Caco-2 (cell line): ENCODE data around the gene AARS2. TPM values are rescaled to one million over a fixed set of nuclear protein-coding genes. Genes with fewer than 3 reads are reported as not detected.
"Not testable (repeated sequence)": the region's sequence is repeated elsewhere in the genome, so short reads cannot be mapped to it uniquely, and the experiment has no call there.

Experiments
- BruUV-seq: library from RNA; stranded (reverse); fragments of 400-500 nt; replicated peaks from 2 replicates; lab custom pipeline; 2021; lab: Mats Ljungman, UMichigan
- CTCF ChIA-PET: fragments of 300-600 bp; sonication (Branson Sonifier 250); formaldehyde crosslinking; loops from one replicate; lab custom pipeline; 2022; ENCODE audit warnings: antibody characterized with exemption; lab: Charles Lee
- POLR2A ChIA-PET: fragments of 300-600 bp; sonication (Branson Sonifier 250); formaldehyde crosslinking; loops from one replicate; lab custom pipeline; 2022; ENCODE audit warnings: antibody characterized with exemption; lab: Charles Lee
- DNase-seq, 2 experiments: peaks; one replicate each; pipeline versions ENCODE4 v3.0.0 to v3.0.0-alpha.2; 2020 to 2022
- H3K27me3 ChIP-seq: replicated peaks from 2 replicates; pipeline ENCODE4 v1.6.0; 2011; ENCODE audit warnings: low read length; ENCODE audit not compliant: control insufficient read depth, insufficient read depth
- H3K36me3 ChIP-seq: 2 replicates; pipeline ENCODE4 v1.5.1; 2011; ENCODE audit warnings: low read length; ENCODE audit not compliant: control insufficient read depth, insufficient read depth
- H3K4me1 ChIP-seq: fragments of 250-450 bp; sonication (Bioruptor Pico); 2 replicates; pipeline ENCODE4 v1.5.1; 2020; ENCODE audit warnings: mild to moderate bottlenecking
- H3K4me3 ChIP-seq: 2 replicates; pipeline ENCODE4 v1.5.1; 2011; ENCODE audit warnings: low read depth, mild to moderate bottlenecking, control low read depth, low read length
- H3K9me3 ChIP-seq: fragments of 250-450 bp; sonication (Bioruptor Pico); 2 replicates; pipeline ENCODE4 v1.5.1; 2020; ENCODE audit warnings: mild to moderate bottlenecking, moderate library complexity
- H3K27ac Mint-ChIP-seq: one replicate; pipeline ENCODE4 v1.8.0; 2022; ENCODE audit warnings: mixed read lengths; ENCODE audit not compliant: unreplicated experiment
- H3K27me3 Mint-ChIP-seq: one replicate; pipeline ENCODE4 v1.8.0; 2022; ENCODE audit warnings: mixed read lengths; ENCODE audit not compliant: insufficient read depth, unreplicated experiment
- H3K36me3 Mint-ChIP-seq: one replicate; pipeline ENCODE4 v1.8.0; 2022; ENCODE audit warnings: mild to moderate bottlenecking, mixed read lengths; ENCODE audit not compliant: insufficient read depth, unreplicated experiment
- H3K4me1 Mint-ChIP-seq: one replicate; pipeline ENCODE4 v1.8.0; 2022; ENCODE audit warnings: low read depth, mixed read lengths; ENCODE audit not compliant: unreplicated experiment
- H3K4me3 Mint-ChIP-seq: one replicate; pipeline ENCODE4 v1.8.0; 2022; ENCODE audit warnings: mild to moderate bottlenecking, moderate library complexity, mixed read lengths; ENCODE audit not compliant: unreplicated experiment
- H3K9me3 Mint-ChIP-seq: one replicate; pipeline ENCODE4 v1.8.0; 2022; ENCODE audit warnings: mixed read lengths; ENCODE audit not compliant: unreplicated experiment
- CTCF ChIP-seq, 2 experiments: fragments of 200-600 bp in 1 of 2; IDR thresholded peaks; 1 replicate in 1 of 2; 2 replicates in 1 of 2; pipeline versions ENCODE4 v1.5.1 to v1.8.0; 2011 to 2022; ENCODE audit warnings: antibody characterized with exemption in 1 of 2, control low read depth in 1 of 2, inconsistent platforms in 1 of 2, low read depth in 1 of 2, low read length in 1 of 2, mild to moderate bottlenecking in 1 of 2, moderate library complexity in 1 of 2; ENCODE audit not compliant: insufficient read depth in 1 of 2, severe bottlenecking in 1 of 2, unreplicated experiment in 1 of 2
- intact Hi-C: fragments of 100-400 bp; cut with micrococcal nuclease; formaldehyde crosslinking; loops from one replicate; pipeline ENCODE4 v1.10.0; 2022; ENCODE audit not compliant: unreplicated experiment
- total RNA-seq: library from RNA; stranded (reverse); gene quantifications from 2 replicates; pipeline ENCODE4 v1.2.3, GENCODE V29; 2022

The AARS2 gene
- total RNA-seq, 1 experiment from 2014 or later: 20.5 TPM

GRCh38 chr6:44352259-44352658 is 39.1 kb upstream of the AARS2 start:
- no TSS peak for BruUV-seq
- ChIA-PET POLR2A (no interaction called here), CTCF (no interaction called here)
- H3K4me1 ChIP-seq: no peaks in the 10 kb centered on the region
- Mint-ChIP-seq H3K9me3 (no peaks in the 10 kb centered on the region), H3K4me1 (peaks cover 7% of the 10 kb centered on the region), H3K36me3 (no peaks in the 10 kb centered on the region), H3K27ac (no peak overlapping the region), H3K27me3 (peaks cover 5% of the 10 kb centered on the region), H3K4me3 (no peak overlapping the region)
- intact Hi-C loops: no loop called here
- no peaks in the 10 kb centered on the region for H3K9me3 ChIP-seq
- H3K36me3 ChIP-seq: no peaks in the 10 kb centered on the region
- no peak for TF ChIP-seq CTCF (IDR thresholded peaks at IDR 0.05; ENCODE audit: insufficient read depth in 1 of 2, low read depth in 1 of 2, low read length in 1 of 2, severe bottlenecking in 1 of 2, unreplicated experiment in 1 of 2)
- no peak overlapping the region for H3K4me3 ChIP-seq
- DNase-seq: no peak
- no peaks in the 10 kb centered on the region for H3K27me3 ChIP-seq

GRCh38 chr6:44350650-44350994 is 37.5 kb upstream of the AARS2 start:
- DNase-seq, H3K4me1 ChIP-seq, BruUV-seq, H3K9me3 ChIP-seq, H3K4me3 ChIP-seq, POLR2A ChIA-PET, intact Hi-C loops, H3K27me3 ChIP-seq, H3K36me3 ChIP-seq, H3K9me3 Mint-ChIP-seq, H3K27ac Mint-ChIP-seq, CTCF ChIA-PET, H3K4me3 Mint-ChIP-seq, H3K36me3 Mint-ChIP-seq, H3K4me1 Mint-ChIP-seq, H3K27me3 Mint-ChIP-seq: not testable (repeated sequence)

- no peaks in the 10 kb centered on the region for H3K4me1 ChIP-seq
- no peaks in the 10 kb centered on the region for H3K36me3 ChIP-seq
- Mint-ChIP-seq H3K4me1 (peaks cover 7% of the 10 kb centered on the region), H3K4me3 (no peak overlapping the region), H3K36me3 (no peaks in the 10 kb centered on the region), H3K27ac (no peak overlapping the region), H3K27me3 (no peaks in the 10 kb centered on the region), H3K9me3 (no peaks in the 10 kb centered on the region)
- no TSS peak for BruUV-seq
- H3K27me3 ChIP-seq: no peaks in the 10 kb centered on the region
- POLR2A ChIA-PET: no interaction called here
- H3K9me3 ChIP-seq: no peaks in the 10 kb centered on the region
- intact Hi-C loops: no loop called here
- no peak for DNase-seq
- no peak overlapping the region for H3K4me3 ChIP-seq
- CTCF ChIA-PET: no interaction called here
- no peak for TF ChIP-seq CTCF (IDR thresholded peaks at IDR 0.05; ENCODE audit: insufficient read depth in 1 of 2, low read depth in 1 of 2, low read length in 1 of 2, severe bottlenecking in 1 of 2, unreplicated experiment in 1 of 2)
Observed at GRCh38 chr6:44349904-44350649, 36.9 kb upstream of the AARS2 start.

GRCh38 chr6:44346818-44347217 is 33.7 kb upstream of the AARS2 start:
- not testable (repeated sequence) for BruUV-seq, H3K4me1 Mint-ChIP-seq

More at GRCh38 chr6:44346818-44347217, 33.7 kb upstream of the AARS2 start:
- H3K9me3 Mint-ChIP-seq, H3K27me3 Mint-ChIP-seq, H3K4me3 Mint-ChIP-seq, CTCF ChIA-PET, intact Hi-C loops, POLR2A ChIA-PET, H3K36me3 ChIP-seq, DNase-seq, H3K36me3 Mint-ChIP-seq, H3K27me3 ChIP-seq, H3K9me3 ChIP-seq, H3K27ac Mint-ChIP-seq, H3K4me3 ChIP-seq, H3K4me1 ChIP-seq: not testable (repeated sequence)
